GM21381 (cell line): Measurements from ENCODE around the gene PGC.

Source experiments
- ATAC-seq: cut with Tn5 transposase; IDR thresholded peaks from one replicate; pipeline ENCODE4 v1.9.1; 2021; ENCODE audit warnings: mild to moderate bottlenecking, moderate library complexity; ENCODE audit not compliant: unreplicated experiment

Gene PGC

GRCh38 chr6:41716516-41717391 is 30.4 kb downstream of the PGC start:
- ATAC-seq = no peak

GRCh38 chr6:41715795-41716515 is 31.2 kb downstream of the PGC start:
- ATAC-seq = no peak

- no peak for ATAC-seq
These were observed 32.5 kb downstream of the PGC start for GRCh38 chr6:41714556-41715273.

- peak; percentile 55 for ATAC-seq
These were observed 33.4 kb downstream of the PGC start for GRCh38 chr6:41713650-41714291.

- ATAC-seq = peak; percentile 3
These were observed 34.0 kb downstream of the PGC start for GRCh38 chr6:41713159-41713649.

GRCh38 chr6:41712651-41713103 is 34.5 kb downstream of the PGC start:
- ATAC-seq = no peak

GRCh38 chr6:41711323-41712038 is 35.7 kb downstream of the PGC start:
- no peak for ATAC-seq

- ATAC-seq = no peak
These were observed 37.8 kb downstream of the PGC start for GRCh38 chr6:41709375-41709774.

GRCh38 chr6:41708856-41709255 is 38.3 kb downstream of the PGC start:
- no peak for ATAC-seq

- no peak for ATAC-seq
These were observed 39.5 kb downstream of the PGC start for GRCh38 chr6:41707565-41708200.

GRCh38 chr6:41706876-41707564 is 40.2 kb downstream of the PGC start:
- no peak for ATAC-seq

- ATAC-seq = peak; percentile 66
These were observed 41.0 kb downstream of the PGC start for GRCh38 chr6:41705996-41706835.

GRCh38 chr6:41705311-41705995 is 41.7 kb downstream of the PGC start:
- no peak for ATAC-seq

GRCh38 chr6:41704656-41705310 is 42.4 kb downstream of the PGC start:
- no peak for ATAC-seq

GRCh38 chr6:41704028-41704427 is 43.2 kb downstream of the PGC start:
- no peak for ATAC-seq

GRCh38 chr6:41702771-41703494 is 44.3 kb downstream of the PGC start:
- no peak for ATAC-seq
